Endothelial cell of umbilical vein (primary cell): ENCODE data around the gene TTLL12.

Experiments
- CTCF ChIP-seq, 2 donors: IDR thresholded peaks; 1 replicate in 1 of 2; 2 replicates in 1 of 2; pipeline ENCODE4 v1.5.1; 2011; ENCODE audit warnings: low read length in 2 of 2, mild to moderate bottlenecking in 2 of 2, moderate library complexity in 2 of 2, control low read depth in 1 of 2, inconsistent platforms in 1 of 2, low read depth in 1 of 2; ENCODE audit not compliant: insufficient read depth in 1 of 2; ENCODE audit errors: extremely low read depth in 1 of 2
- EZH2 ChIP-seq: IDR thresholded peaks from 2 replicates; pipeline ENCODE4 v1.6.1; 2012; ENCODE audit warnings: borderline replicate concordance, low read depth, mild to moderate bottlenecking, moderate library complexity, low read length, inconsistent platforms; ENCODE audit not compliant: severe bottlenecking
- FOS ChIP-seq: IDR thresholded peaks from 2 replicates; pipeline ENCODE4 v1.6.1; 2011; ENCODE audit warnings: mild to moderate bottlenecking, low read length, moderate library complexity, borderline replicate concordance; ENCODE audit not compliant: insufficient read depth
- GATA2 ChIP-seq: IDR thresholded peaks from 2 replicates; pipeline ENCODE4 v1.7.0; 2011; ENCODE audit warnings: low read depth, mild to moderate bottlenecking, moderate library complexity, mixed read lengths, low read length; ENCODE audit not compliant: insufficient read length, insufficient read depth
- JUN ChIP-seq: IDR thresholded peaks from 2 replicates; pipeline ENCODE4 v1.6.1; 2011; ENCODE audit warnings: borderline replicate concordance, low read depth; ENCODE audit not compliant: insufficient read length, insufficient read depth
- MAX ChIP-seq: IDR thresholded peaks from 2 replicates; pipeline ENCODE4 v1.6.1; 2011; ENCODE audit not compliant: insufficient read depth, insufficient read length
- POLR2A ChIP-seq: IDR thresholded peaks from 2 replicates; pipeline ENCODE4 v1.6.1; 2012; ENCODE audit warnings: low read depth, mild to moderate bottlenecking, control low read depth, low read length
- POLR2AphosphoS5 ChIP-seq: IDR thresholded peaks from 2 replicates; pipeline ENCODE4 v1.6.1; 2012; ENCODE audit warnings: low read depth, mild to moderate bottlenecking, control low read depth, low read length, moderate library complexity; ENCODE audit not compliant: insufficient read depth

GRCh38 chr22:43207386-43207785 lies 20.5 kb upstream of the TTLL12 start:
- TF ChIP-seq CTCF (IDR thresholded peaks at IDR 0.05; ENCODE audit: extremely low read depth in 1 of 2, insufficient read depth in 1 of 2, low read depth in 1 of 2, low read length in 2 of 2) (no peak), EZH2 (no peak), JUN (no peak), FOS (no peak), POLR2AphosphoS5 (no peak), GATA2 (no peak), POLR2A (no peak), MAX (no peak)
